Tibial nerve (tissue), 4 donors: ENCODE measurements around the gene SLC25A30. TPM values are rescaled to one million over a fixed set of nuclear protein-coding genes. Genes with fewer than 3 reads are reported as not detected.

Experiments used
- DNase-seq, 2 donors: peaks; one replicate each; pipeline ENCODE4 v3.0.0-alpha.2; 2019; ENCODE audit warnings: low spot score in 2 of 2
- H3K27ac ChIP-seq, 4 donors: fragments of 200-600 bp; sonication (generic) in 3 of 4; one replicate each; pipeline ENCODE4 v1.5.1; 2017 to 2019; ENCODE audit warnings: mild to moderate bottlenecking in 1 of 4
- H3K27me3 ChIP-seq, 2 donors: fragments of 200-600 bp; sonication (generic) in 1 of 2; one replicate each; pipeline versions ENCODE4 v1.5.1 to v1.6.0; 2017 to 2019
- H3K36me3 ChIP-seq, 3 donors: fragments of 200-600 bp; sonication (generic); one replicate each; pipeline ENCODE4 v1.5.1; 2018 to 2019
- H3K4me1 ChIP-seq, 4 donors: fragments of 200-600 bp; sonication (generic) in 3 of 4; one replicate each; pipeline ENCODE4 v1.5.1; 2017 to 2019
- H3K4me3 ChIP-seq, 4 donors: fragments of 200-600 bp; sonication (generic) in 3 of 4; one replicate each; pipeline ENCODE4 v1.5.1; 2017 to 2019; ENCODE audit warnings: mild to moderate bottlenecking in 1 of 4, moderate library complexity in 1 of 4
- H3K9me3 ChIP-seq, 4 donors: fragments of 200-600 bp; sonication (generic) in 3 of 4; one replicate each; pipeline ENCODE4 v1.5.1; 2017 to 2019
- CTCF ChIP-seq, 5 experiments: fragments of 200-600 bp in 3 of 5; fragments of 450-650 bp in 2 of 5; sonication (generic) in 3 of 5; IDR thresholded peaks; one replicate each; pipeline ENCODE4 v1.5.1; 2016 to 2019; ENCODE audit warnings: antibody characterized with exemption in 5 of 5, mild to moderate bottlenecking in 3 of 5, moderate library complexity in 2 of 5
- EP300 ChIP-seq, 2 donors: sonication (generic); formaldehyde crosslinking; IDR thresholded peaks; one replicate each; pipeline ENCODE4 v1.6.1; 2017; ENCODE audit warnings: antibody characterized with exemption in 2 of 2, mild to moderate bottlenecking in 1 of 2
- POLR2A ChIP-seq, 2 donors: fragments of 450-650 bp; IDR thresholded peaks; one replicate each; pipeline ENCODE4 v1.6.1; 2017; ENCODE audit warnings: antibody characterized with exemption in 2 of 2, mild to moderate bottlenecking in 2 of 2, moderate library complexity in 2 of 2
- WGBS, 2 donors: methylation state at CpG; one replicate each; pipeline ENCODE4 v1.1.5; 2018; 5-methylcytosine and 5-hydroxymethylcytosine counted together
- total RNA-seq, 4 donors: library from RNA; depleted of rRNA; stranded (reverse); fragments of >200 nt; gene quantifications; one replicate each; pipeline ENCODE4 v1.1.0, GENCODE V29; 2016

Gene SLC25A30
- total RNA-seq, 4 donors from 2014 or later, result 9.6 to 20.1 (median 12.0) TPM

DNA sequence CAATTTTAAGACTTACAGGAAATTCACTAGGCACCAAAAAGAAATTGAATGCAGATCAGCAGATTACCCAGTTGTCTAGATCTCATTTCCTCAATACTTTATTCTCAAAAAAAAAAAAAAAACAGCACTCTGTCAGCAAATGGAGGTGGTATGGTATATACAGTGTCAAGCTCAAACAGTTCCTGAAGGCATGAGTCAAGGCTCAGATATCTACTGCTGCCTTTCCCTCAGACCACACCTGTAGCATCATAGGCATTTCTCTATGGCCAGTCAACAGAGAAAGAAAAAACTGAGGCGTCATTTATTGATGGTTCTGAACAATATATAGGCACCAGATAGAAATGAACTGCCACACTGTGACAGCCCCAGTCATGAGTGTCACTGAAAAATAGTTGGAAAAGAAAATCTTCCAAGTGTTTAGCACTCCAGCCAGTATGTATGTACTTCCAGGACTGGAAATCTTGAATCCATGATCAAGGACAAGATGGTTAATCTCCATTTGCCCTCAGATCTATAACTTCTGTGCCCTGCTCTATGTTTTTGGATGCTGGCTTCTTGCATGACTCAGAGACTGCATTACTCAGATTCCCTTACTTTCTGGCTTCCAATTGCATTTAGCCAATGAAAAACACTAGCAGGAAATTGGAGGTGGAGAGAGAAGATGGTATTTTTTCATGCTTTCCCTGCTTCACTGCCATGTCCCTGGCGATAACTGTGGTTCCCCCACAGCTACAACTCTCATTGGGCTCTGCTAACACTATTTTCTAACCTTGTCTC, 38.2 kb upstream of the SLC25A30 start:
- DNase-seq, result no peak
- Histone ChIP-seq H3K4me3 (no peak overlapping the region), H3K27ac (no peak overlapping the region), H3K9me3 (peaks cover 0 to 9% (median 0%) of the 10 kb centered on the region in 4 donors), H3K4me1 (no peaks in the 10 kb centered on the region), H3K36me3 (no peaks in the 10 kb centered on the region), H3K27me3 (no peaks in the 10 kb centered on the region)
- no peak for TF ChIP-seq EP300 (IDR thresholded peaks at IDR 0.05)
- TF ChIP-seq POLR2A (IDR thresholded peaks at IDR 0.05), result no peak
- TF ChIP-seq CTCF (IDR thresholded peaks at IDR 0.05), result no peak
- 82 to 94% methylated on average over 2 of the region's 2 CpGs for WGBS, 2 donors

DNA sequence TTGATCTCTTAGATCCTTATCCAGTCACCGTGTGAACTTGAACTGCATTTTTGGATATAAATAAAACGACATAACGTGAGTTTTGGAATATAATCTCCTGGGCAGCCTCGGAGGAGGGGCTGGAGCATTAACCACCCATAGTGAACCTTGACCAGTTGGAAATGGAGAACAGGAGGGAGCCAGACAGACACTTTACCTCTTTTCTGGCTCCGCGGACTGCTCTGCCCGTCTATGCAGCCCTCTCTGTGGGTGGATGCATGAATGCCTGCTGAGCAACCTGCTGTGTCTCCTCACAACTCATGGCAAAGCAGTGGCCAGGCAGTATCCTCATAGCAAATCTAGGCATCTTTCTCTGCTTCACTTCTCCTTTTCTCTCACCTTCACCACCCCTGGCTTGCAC, 36.0 kb upstream of the SLC25A30 start:
- TF ChIP-seq POLR2A (IDR thresholded peaks at IDR 0.05) (no peak), CTCF (IDR thresholded peaks at IDR 0.05) (no peak), EP300 (IDR thresholded peaks at IDR 0.05) (no peak)
- 70 to 82% methylated on average over 7 of the region's 7 CpGs for WGBS, 2 donors
- no peak overlapping the region for H3K27ac ChIP-seq
- no peaks in the 10 kb centered on the region for H3K27me3 ChIP-seq
- H3K9me3 ChIP-seq, result peaks cover 0 to 9% (median 0%) of the 10 kb centered on the region in 4 donors
- H3K4me1 ChIP-seq, result no peaks in the 10 kb centered on the region
- no peak overlapping the region for H3K4me3 ChIP-seq
- no peak for DNase-seq
- no peaks in the 10 kb centered on the region for H3K36me3 ChIP-seq

- H3K4me1 ChIP-seq, result no peaks in the 10 kb centered on the region
- no peak for DNase-seq
- H3K9me3 ChIP-seq, result no peaks in the 10 kb centered on the region
- no peak overlapping the region for H3K27ac ChIP-seq
- no peaks in the 10 kb centered on the region for H3K36me3 ChIP-seq
- H3K27me3 ChIP-seq, result no peaks in the 10 kb centered on the region
- H3K4me3 ChIP-seq, result no peak overlapping the region
- 80 to 82% methylated on average over 4 of the region's 4 CpGs for WGBS, 2 donors
- no peak for TF ChIP-seq CTCF (IDR thresholded peaks at IDR 0.05)
- TF ChIP-seq EP300 (IDR thresholded peaks at IDR 0.05), result no peak
- TF ChIP-seq POLR2A (IDR thresholded peaks at IDR 0.05), result no peak
Measured at GRCh38 chr13:45451282-45451681, 33.1 kb upstream of the SLC25A30 start.

DNA sequence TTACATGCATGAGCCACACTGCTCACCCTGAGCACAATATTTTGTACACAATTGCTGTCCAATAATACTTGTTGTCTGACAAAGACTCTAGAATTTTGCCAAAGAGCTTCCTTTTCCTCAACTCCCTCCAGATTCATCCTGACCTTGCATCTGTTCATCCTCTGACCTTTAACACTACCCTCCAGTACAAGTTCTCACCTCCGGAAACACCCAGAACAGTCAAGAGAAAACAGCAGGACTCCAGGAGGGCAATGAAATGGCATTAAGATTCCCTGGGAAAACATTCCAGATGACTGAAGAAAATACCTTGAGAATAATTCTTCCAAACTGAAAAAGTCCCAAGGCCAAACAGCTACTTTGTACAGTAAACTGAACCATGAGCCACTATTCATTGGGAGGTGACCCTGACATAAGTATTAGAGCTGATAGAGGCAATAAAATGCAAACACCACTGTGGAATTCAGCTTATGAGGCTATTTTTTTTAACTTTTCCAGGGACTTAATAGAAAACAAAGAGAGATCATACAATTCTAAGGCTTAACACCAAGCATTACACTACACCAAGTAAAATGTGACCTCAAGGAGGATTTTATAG, 30.9 kb upstream of the SLC25A30 start:
- 65 to 67% methylated on average over 1 of the region's 1 CpG for WGBS, 2 donors
- H3K27me3 ChIP-seq, result no peaks in the 10 kb centered on the region
- no peaks in the 10 kb centered on the region for H3K9me3 ChIP-seq
- no peak for TF ChIP-seq CTCF (IDR thresholded peaks at IDR 0.05)
- TF ChIP-seq POLR2A (IDR thresholded peaks at IDR 0.05), result no peak
- TF ChIP-seq EP300 (IDR thresholded peaks at IDR 0.05), result no peak
- no peak overlapping the region for H3K27ac ChIP-seq
- no peak overlapping the region for H3K4me3 ChIP-seq
- H3K4me1 ChIP-seq, result no peaks in the 10 kb centered on the region
- DNase-seq, result no peak
- H3K36me3 ChIP-seq, result no peaks in the 10 kb centered on the region

DNA sequence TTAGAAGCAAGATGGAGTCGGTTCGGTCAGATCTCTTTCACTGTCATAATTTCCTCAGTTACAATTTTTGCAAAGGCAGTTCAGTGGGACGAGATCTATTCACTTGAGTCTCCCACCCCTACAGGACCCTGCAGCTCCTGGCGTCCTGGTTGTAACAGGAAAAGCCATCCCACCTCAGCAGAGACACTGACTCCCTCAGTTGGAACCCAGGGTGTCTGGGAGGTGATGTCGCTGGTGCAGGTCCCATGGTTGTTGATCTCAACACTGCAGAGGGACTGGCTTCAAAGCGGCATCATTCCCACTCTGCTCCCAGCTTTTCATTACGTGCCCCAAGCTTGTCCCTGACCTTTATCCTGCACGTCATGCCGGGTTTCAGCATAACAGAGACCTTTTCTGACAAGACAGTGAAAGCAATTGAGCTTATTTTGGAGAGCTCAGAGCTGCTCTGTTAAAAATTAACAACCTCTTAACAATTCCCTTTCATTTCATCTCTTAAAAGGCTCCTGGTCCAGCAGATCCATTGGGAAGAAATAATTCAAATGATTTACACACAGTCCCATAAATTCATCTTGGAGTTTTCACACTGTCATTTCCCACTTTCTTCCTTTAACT, 29.0 kb upstream of the SLC25A30 start:
- Histone ChIP-seq H3K4me1 (no peaks in the 10 kb centered on the region), H3K36me3 (no peaks in the 10 kb centered on the region), H3K4me3 (no peak overlapping the region), H3K9me3 (no peaks in the 10 kb centered on the region), H3K27ac (no peak overlapping the region), H3K27me3 (no peaks in the 10 kb centered on the region)
- TF ChIP-seq EP300 (IDR thresholded peaks at IDR 0.05) (no peak), POLR2A (IDR thresholded peaks at IDR 0.05) (no peak), CTCF (IDR thresholded peaks at IDR 0.05) (no peak)
- 46 to 53% methylated on average over 9 of the region's 9 CpGs for whole genome bisulfite sequencing, 2 donors
- DNase-seq, result no peak
